ENCODE data around the gene COL20A1. TPM values are rescaled to one million over a fixed set of nuclear protein-coding genes. Genes with fewer than 3 reads are reported as not detected.

The COL20A1 gene
- polyA plus RNA-seq, 6 donors from 2014 or later = not detected

- DNase-seq (no peak), ATAC-seq (ENCODE audit: low read depth in 2 of 2) (no peak)
- H3K36me3 Mint-ChIP-seq = no peaks in the 10 kb centered on the region
- peaks cover 0 to 1% (median 0%) of the 10 kb centered on the region in 7 donors for H3K9me3 Mint-ChIP-seq
- H3K4me3 Mint-ChIP-seq = no peak overlapping the region
- H3K27me3 Mint-ChIP-seq = peaks cover 14 to 60% (median 39%) of the 10 kb centered on the region in 3 donors
- H3K27ac Mint-ChIP-seq = no peak overlapping the region
- peaks cover 4 to 5% (median 4%) of the 10 kb centered on the region in 3 donors for H3K4me1 Mint-ChIP-seq
Observed at GRCh38 chr20:63265891-63266515, 27.0 kb upstream of the COL20A1 start.

- DNase-seq (no peak), ATAC-seq (ENCODE audit: low read depth in 2 of 2) (no peak)
- Mint-ChIP-seq H3K27ac (peak overlapping the region in 1 of 6 donors; percentile 86), H3K9me3 (peaks cover 0 to 1% (median 0%) of the 10 kb centered on the region in 7 donors), H3K27me3 (peaks cover 9 to 44% (median 31%) of the 10 kb centered on the region in 3 donors), H3K4me3 (peak overlapping the region in 2 of 8 donors; percentile 45 to 59), H3K4me1 (peaks cover 4 to 12% (median 5%) of the 10 kb centered on the region in 3 donors), H3K36me3 (no peaks in the 10 kb centered on the region)
Observed at GRCh38 chr20:63267691-63268090, 25.3 kb upstream of the COL20A1 start.

- Mint-ChIP-seq H3K36me3 (no peaks in the 10 kb centered on the region), H3K9me3 (peaks cover 0 to 1% (median 0%) of the 10 kb centered on the region in 7 donors), H3K4me3 (peak overlapping the region in 1 of 8 donors; percentile 45), H3K27me3 (peaks cover 9 to 39% (median 25%) of the 10 kb centered on the region in 3 donors), H3K4me1 (peaks cover 4 to 14% (median 6%) of the 10 kb centered on the region in 3 donors), H3K27ac (peak overlapping the region in 2 of 6 donors; percentile 15 to 86)
- no peak for DNase-seq
- ATAC-seq (ENCODE audit: low read depth in 2 of 2) = no peak
Observed at GRCh38 chr20:63268256-63268655, 24.7 kb upstream of the COL20A1 start.

- Mint-ChIP-seq H3K4me3 (peak overlapping the region in 2 of 8 donors; percentile 52 to 93), H3K27me3 (peaks cover 9 to 33% (median 24%) of the 10 kb centered on the region in 3 donors), H3K4me1 (peaks cover 9 to 20% (median 12%) of the 10 kb centered on the region in 3 donors), H3K9me3 (peaks cover 0 to 1% (median 0%) of the 10 kb centered on the region in 7 donors), H3K27ac (no peak overlapping the region), H3K36me3 (no peaks in the 10 kb centered on the region)
- DNase-seq (no peak), ATAC-seq (ENCODE audit: low read depth in 2 of 2) (no peak)
Observed at GRCh38 chr20:63268671-63269439, 24.1 kb upstream of the COL20A1 start.

- peaks cover 9 to 24% (median 15%) of the 10 kb centered on the region in 3 donors for H3K27me3 Mint-ChIP-seq
- H3K9me3 Mint-ChIP-seq = no peaks in the 10 kb centered on the region
- H3K4me1 Mint-ChIP-seq = peaks cover 15 to 26% (median 18%) of the 10 kb centered on the region in 3 donors
- no peak for ATAC-seq (ENCODE audit: low read depth in 2 of 2)
- no peaks in the 10 kb centered on the region for H3K36me3 Mint-ChIP-seq
- H3K27ac Mint-ChIP-seq = no peak overlapping the region
- peak overlapping the region in 2 of 8 donors; percentile 64 to 93 for H3K4me3 Mint-ChIP-seq
- no peak for DNase-seq
Observed at GRCh38 chr20:63269724-63270123, 23.3 kb upstream of the COL20A1 start.

GRCh38 chr20:63270606-63271325 lies 22.2 kb upstream of the COL20A1 start:
- peak overlapping the region in 4 of 6 donors; percentile 14 to 92 (median 71) for H3K27ac Mint-ChIP-seq
- peaks cover 9 to 14% (median 13%) of the 10 kb centered on the region in 3 donors for H3K27me3 Mint-ChIP-seq
- H3K4me3 Mint-ChIP-seq = peak overlapping the region in 7 of 8 donors; percentile 25 to 93 (median 87)
- peaks cover 17 to 37% (median 28%) of the 10 kb centered on the region in 3 donors for H3K4me1 Mint-ChIP-seq
- no peak for ATAC-seq (ENCODE audit: low read depth in 2 of 2)
- no peaks in the 10 kb centered on the region for H3K9me3 Mint-ChIP-seq
- no peak for DNase-seq
- no peaks in the 10 kb centered on the region for H3K36me3 Mint-ChIP-seq

- Mint-ChIP-seq H3K27ac (peak within 1 kb of the TSS; percentile 85 to 96 (median 90)), H3K9me3 (no peaks in the 10 kb centered on the region), H3K36me3 (no peaks in the 10 kb centered on the region), H3K4me1 (peaks cover 17 to 37% (median 33%) of the 10 kb centered on the region in 3 donors), H3K27me3 (peaks cover 4 to 8% (median 7%) of the 10 kb centered on the region in 3 donors), H3K4me3 (peak within 1 kb of the TSS; percentile 87 to 95 (median 92))
- DNase-seq = peak; percentile 89
- peak; percentile 97 to 98 for ATAC-seq (ENCODE audit: low read depth in 2 of 2)
Observed at GRCh38 chr20:63272105-63273058, 20.6 kb upstream of the COL20A1 start, which contains the start of gene ARFGAP1. TSS of gene ARFGAP1 (plus strand) at chr20:63272813. CDS start at chr20:63275581, 2,768 bp downstream.

GRCh38 chr20:63273059-63273579 lies 19.9 kb upstream of the COL20A1 start:
- no peak for ATAC-seq (ENCODE audit: low read depth in 2 of 2)
- Mint-ChIP-seq H3K4me1 (peaks cover 17 to 37% (median 33%) of the 10 kb centered on the region in 3 donors), H3K27ac (peak overlapping the region; percentile 63 to 96 (median 90)), H3K9me3 (no peaks in the 10 kb centered on the region), H3K36me3 (no peaks in the 10 kb centered on the region), H3K27me3 (peaks cover under 1 to 4% (median under 1%) of the 10 kb centered on the region in 3 donors), H3K4me3 (peak overlapping the region; percentile 87 to 95 (median 92))
- DNase-seq = no peak

- no peak for ATAC-seq (ENCODE audit: low read depth in 2 of 2)
- H3K9me3 Mint-ChIP-seq = no peaks in the 10 kb centered on the region
- DNase-seq = no peak
- no peaks in the 10 kb centered on the region for H3K36me3 Mint-ChIP-seq
- peak overlapping the region; percentile 87 to 95 (median 92) for H3K4me3 Mint-ChIP-seq
- peak overlapping the region; percentile 63 to 94 (median 88) for H3K27ac Mint-ChIP-seq
- H3K27me3 Mint-ChIP-seq = peaks cover 0 to 4% (median 0%) of the 10 kb centered on the region in 3 donors
- peaks cover 17 to 37% (median 33%) of the 10 kb centered on the region in 3 donors for H3K4me1 Mint-ChIP-seq
Observed at GRCh38 chr20:63273635-63274380, 19.2 kb upstream of the COL20A1 start.

GRCh38 chr20:63274381-63275228 lies 18.4 kb upstream of the COL20A1 start:
- DNase-seq = no peak
- Mint-ChIP-seq H3K9me3 (no peaks in the 10 kb centered on the region), H3K27me3 (peaks cover 0 to 3% (median 0%) of the 10 kb centered on the region in 3 donors), H3K4me3 (peak overlapping the region; percentile 3 to 81 (median 46)), H3K4me1 (peaks cover 17 to 37% (median 35%) of the 10 kb centered on the region in 3 donors), H3K27ac (peak overlapping the region in 3 of 6 donors; percentile 62 to 87 (median 79)), H3K36me3 (no peaks in the 10 kb centered on the region)
- ATAC-seq (ENCODE audit: low read depth in 2 of 2) = no peak

GRCh38 chr20:63275825-63276224 lies 17.2 kb upstream of the COL20A1 start:
- peak overlapping the region in 1 of 6 donors; percentile 41 for H3K27ac Mint-ChIP-seq
- DNase-seq (no peak), ATAC-seq (ENCODE audit: low read depth in 2 of 2) (no peak)
- H3K4me1 Mint-ChIP-seq = peaks cover 17 to 35% (median 35%) of the 10 kb centered on the region in 3 donors
- no peaks in the 10 kb centered on the region for H3K27me3 Mint-ChIP-seq
- no peaks in the 10 kb centered on the region for H3K36me3 Mint-ChIP-seq
- no peaks in the 10 kb centered on the region for H3K9me3 Mint-ChIP-seq
- H3K4me3 Mint-ChIP-seq = peak overlapping the region in 1 of 8 donors; percentile 77
